IMR-90 (cell line): ENCODE measurements around the gene DRAP1. TPM values are rescaled to one million over a fixed set of nuclear protein-coding genes. Genes with fewer than 3 reads are reported as not detected.

Experiments used
- ATAC-seq: fragments of 200-7000 bp; cut with Tn5 transposase; 2 replicates; pipeline ENCODE4 v1.9.1; 2020; ENCODE audit warnings: low read depth, mild to moderate bottlenecking, moderate library complexity
- BruUV-seq: library from RNA; stranded (reverse); fragments of 400-500 nt; replicated peaks from 2 replicates; lab custom pipeline; 2021; lab: Mats Ljungman, UMichigan
- CTCF ChIA-PET: fragments of 300-600 bp; formaldehyde crosslinking; extraction: SDS; loops from one replicate; lab custom pipeline; 2021; ENCODE audit warnings: antibody characterized with exemption; lab: Yijun Ruan, JAX
- POLR2A ChIA-PET: fragments of 300-600 bp; sonication (Branson Sonifier 250); formaldehyde crosslinking; loops from one replicate; lab custom pipeline; 2022; ENCODE audit warnings: antibody characterized with exemption; ENCODE audit not compliant: unreplicated experiment; lab: Charles Lee
- DNase-seq: peaks from one replicate; pipeline ENCODE4 v3.0.0; 2013
- H2AFZ ChIP-seq: replicated peaks from 2 replicates; pipeline ENCODE3; 2013; ENCODE audit warnings: low read length, mild to moderate bottlenecking; ENCODE audit not compliant: poor library complexity
- H2AK5ac ChIP-seq: 2 replicates; pipeline ENCODE4 v1.6.1; 2013; ENCODE audit warnings: low read depth, low read length, inconsistent platforms
- H2AK9ac ChIP-seq: replicated peaks from 2 replicates; pipeline ENCODE3; 2013; ENCODE audit warnings: mild to moderate bottlenecking, low read depth, low read length, moderate library complexity; ENCODE audit not compliant: poor library complexity
- H2BK120ac ChIP-seq: 2 replicates; pipeline ENCODE4 v1.6.1; 2013; ENCODE audit warnings: low read depth, low read length, inconsistent platforms
- H2BK15ac ChIP-seq: 3 replicates; pipeline ENCODE4 v1.6.1; 2013; ENCODE audit warnings: low read depth, low read length, inconsistent platforms
- H2BK20ac ChIP-seq: 2 replicates; pipeline ENCODE4 v1.6.1; 2013; ENCODE audit warnings: low read depth, mild to moderate bottlenecking, inconsistent platforms, low read length, moderate library complexity
- H2BK5ac ChIP-seq: 2 replicates; pipeline ENCODE4 v1.6.1; 2013; ENCODE audit warnings: mild to moderate bottlenecking, low read depth, low read length, inconsistent platforms; ENCODE audit not compliant: poor library complexity, severe bottlenecking
- H3K14ac ChIP-seq: replicated peaks from 2 replicates; pipeline ENCODE4 v1.6.1; 2013; ENCODE audit warnings: low read depth, low read length, inconsistent platforms
- H3K18ac ChIP-seq: 2 replicates; pipeline ENCODE4 v1.6.1; 2013; ENCODE audit warnings: low read depth, low read length, control low read depth
- H3K23ac ChIP-seq: 2 replicates; pipeline ENCODE4 v1.6.1; 2013; ENCODE audit warnings: low read depth, low read length, inconsistent platforms
- H3K27ac ChIP-seq: 2 replicates; pipeline ENCODE4 v1.5.1; 2013; ENCODE audit warnings: mild to moderate bottlenecking, control low read depth, low read length; ENCODE audit not compliant: insufficient read depth
- H3K27me3 ChIP-seq: 2 replicates; pipeline ENCODE4 v1.6.1; 2013; ENCODE audit warnings: low read length; ENCODE audit not compliant: control insufficient read depth, insufficient read depth
- H3K36me3 ChIP-seq: 2 replicates; pipeline ENCODE4 v1.6.1; 2013; ENCODE audit warnings: low read length, mixed read lengths; ENCODE audit not compliant: control insufficient read depth, insufficient read depth
- H3K4ac ChIP-seq: 2 replicates; pipeline ENCODE4 v1.6.1; 2013; ENCODE audit warnings: low read depth, low read length, inconsistent platforms
- H3K4me1 ChIP-seq: 2 replicates; pipeline ENCODE4 v1.6.1; 2013; ENCODE audit warnings: low read length, mixed read lengths; ENCODE audit not compliant: control insufficient read depth, insufficient read depth
- H3K4me2 ChIP-seq: 2 replicates; pipeline ENCODE4 v1.6.1; 2013; ENCODE audit warnings: low read depth, mild to moderate bottlenecking, control low read depth, low read length, moderate library complexity
- H3K4me3 ChIP-seq: 2 replicates; pipeline ENCODE4 v1.5.1; 2013; ENCODE audit warnings: low read depth, mild to moderate bottlenecking, control low read depth, low read length, moderate library complexity; ENCODE audit not compliant: insufficient read depth
- H3K56ac ChIP-seq: 2 replicates; pipeline ENCODE4 v1.6.1; 2013; ENCODE audit warnings: low read length, inconsistent platforms; ENCODE audit not compliant: insufficient read depth; ENCODE audit errors: extremely low read depth
- H3K79me1 ChIP-seq, 2 experiments: 2 replicates each; pipeline ENCODE4 v1.6.1; 2013; ENCODE audit warnings: low read length in 2 of 2, inconsistent platforms in 1 of 2, low read depth in 1 of 2
- H3K9ac ChIP-seq: 2 replicates; pipeline ENCODE4 v1.6.1; 2013; ENCODE audit warnings: low read depth, low read length, control low read depth
- H3K9me1 ChIP-seq: 2 replicates; pipeline ENCODE4 v1.6.1; 2013; ENCODE audit warnings: low read length, inconsistent platforms; ENCODE audit not compliant: insufficient read depth
- H3K9me3 ChIP-seq: 2 replicates; pipeline ENCODE4 v1.6.1; 2013; ENCODE audit warnings: low read length; ENCODE audit not compliant: control insufficient read depth, insufficient read depth
- H4K20me1 ChIP-seq: 2 replicates; pipeline ENCODE4 v1.6.1; 2013; ENCODE audit warnings: low read length, inconsistent platforms; ENCODE audit not compliant: insufficient read depth
- H4K5ac ChIP-seq: 2 replicates; pipeline ENCODE4 v1.6.1; 2013; ENCODE audit warnings: mild to moderate bottlenecking, low read depth, low read length, control low read depth
- H4K8ac ChIP-seq, 2 experiments: 2 replicates each; pipeline ENCODE4 v1.6.1; 2013; ENCODE audit warnings: low read depth in 2 of 2, low read length in 2 of 2, control low read depth in 1 of 2, inconsistent platforms in 1 of 2
- H4K91ac ChIP-seq: 2 replicates; pipeline ENCODE4 v1.6.1; 2013; ENCODE audit warnings: low read depth, low read length, inconsistent platforms; ENCODE audit not compliant: insufficient read depth
- BHLHE40 ChIP-seq: fragments of 150-350 bp; IDR thresholded peaks from 2 replicates; pipeline ENCODE4 v1.6.1; 2016; ENCODE audit warnings: mild to moderate bottlenecking, low read depth, low read length
- CEBPB ChIP-seq: IDR thresholded peaks from 2 replicates; pipeline ENCODE4 v1.6.1; 2012; ENCODE audit warnings: low read depth, low read length, improper control_type of control experiment
- CHD1 ChIP-seq: IDR thresholded peaks from 2 replicates; pipeline ENCODE4 v1.6.1; 2012; ENCODE audit warnings: low read depth, low read length, improper control_type of control experiment
- CTCF ChIP-seq: conservative IDR thresholded peaks from 2 replicates; pipeline ENCODE4 v1.5.1; 2012; ENCODE audit warnings: mild to moderate bottlenecking, low read depth, low read length, improper control_type of control experiment
- ELK1 ChIP-seq: fragments of 150-350 bp; IDR thresholded peaks from 2 replicates; pipeline ENCODE4 v1.6.1; 2016; ENCODE audit warnings: low read depth, mild to moderate bottlenecking, low read length, moderate library complexity, borderline replicate concordance
- FOS ChIP-seq: fragments of 150-350 bp; IDR thresholded peaks from 2 replicates; pipeline ENCODE4 v1.6.1; 2016; ENCODE audit warnings: low read depth, low read length
- MAFK ChIP-seq: IDR thresholded peaks from 2 replicates; pipeline ENCODE4 v1.6.1; 2012; ENCODE audit warnings: low read depth, low read length, improper control_type of control experiment
- MXI1 ChIP-seq: IDR thresholded peaks from 2 replicates; pipeline ENCODE4 v1.6.1; 2012; ENCODE audit warnings: low read depth, mild to moderate bottlenecking, low read length, moderate library complexity, borderline replicate concordance
- NFE2L2 ChIP-seq: fragments of 150-350 bp; IDR thresholded peaks from 2 replicates; pipeline ENCODE4 v1.6.1; 2016; ENCODE audit warnings: low read depth, mild to moderate bottlenecking, low read length
- POLR2A ChIP-seq: IDR thresholded peaks from 2 replicates; pipeline ENCODE4 v1.6.1; 2012; ENCODE audit warnings: mild to moderate bottlenecking, low read depth, low read length
- RCOR1 ChIP-seq: IDR thresholded peaks from 2 replicates; pipeline ENCODE4 v1.6.1; 2012; ENCODE audit warnings: mild to moderate bottlenecking, low read length, improper control_type of control experiment; ENCODE audit not compliant: insufficient replicate concordance
- RFX5 ChIP-seq: IDR thresholded peaks from 2 replicates; pipeline ENCODE4 v1.8.0; 2012; ENCODE audit warnings: low read depth, mild to moderate bottlenecking, low read length, moderate library complexity
- USF2 ChIP-seq: fragments of 150-350 bp; IDR thresholded peaks from 2 replicates; pipeline ENCODE4 v1.6.1; 2017; ENCODE audit warnings: mild to moderate bottlenecking, antibody characterized with exemption, low read length, low read depth
- WGBS, 2 experiments: methylation state at CpG; one replicate each; pipeline versions ENCODE4 v1.1.5 to v1.1.7; 2013; ENCODE audit warnings: missing lambda C conversion rate in 2 of 2; ENCODE audit not compliant: insufficient read length in 1 of 2; ENCODE audit errors: extremely low coverage in 2 of 2; 5-methylcytosine and 5-hydroxymethylcytosine counted together
- dilution Hi-C: fragments of 300-500 bp; cut with HindIII; formaldehyde crosslinking; loops from one replicate; pipeline ENCODE4 v1.14.3; 2018; ENCODE audit warnings: low sequenced_read_pairs; ENCODE audit not compliant: unreplicated experiment
- in situ Hi-C: fragments of 300-500 bp; cut with MboI; formaldehyde crosslinking; loops from 3 replicates; pipeline ENCODE4 v1.14.3; 2019; ENCODE audit warnings: low sequenced_read_pairs, inconsistent platforms, mixed read lengths
- intact Hi-C: fragments of 100-400 bp; cut with micrococcal nuclease; formaldehyde crosslinking; loops from 2 replicates; pipeline ENCODE4 v1.10.0; 2022
- polyA plus RNA-seq, 3 experiments: library from polyadenylated mRNA; depleted of rRNA; stranded (reverse); fragments of >200 nt; gene quantifications; 2 replicates each; pipeline ENCODE4 v1.2.3, GENCODE V29; 2012; ENCODE audit warnings: low replicate concordance in 1 of 3
- total RNA-seq: library from RNA; depleted of rRNA; stranded (reverse); fragments of >200 nt; gene quantifications from 2 replicates; pipeline ENCODE4 v1.2.3, GENCODE V29; 2012

The DRAP1 gene
- total and polyA plus RNA-seq, 2 of the 4 experiments (the other 2 are of a cell fraction) = 237 to 344 TPM

- H2AFZ ChIP-seq = peak overlapping the region; percentile 68
- H2BK5ac ChIP-seq = peak overlapping the region; percentile 100
- H3K4me1 ChIP-seq = peaks cover 43% of the 10 kb centered on the region
- 10% methylated on average over 7 of the region's 14 CpGs; no CpG with 5 or more reads in 1 of the 2 experiments for WGBS, 2 experiments
- H3K27ac ChIP-seq = peak overlapping the region; percentile 88
- dilution Hi-C loops = no loop called here
- peak overlapping the region; percentile 98 for H2AK5ac ChIP-seq
- peak overlapping the region; percentile 95 for H2AK9ac ChIP-seq
- H3K4me2 ChIP-seq = peak overlapping the region; percentile 25; the same call in 1 of the 2 replicates
- H4K20me1 ChIP-seq = no peaks in the 10 kb centered on the region
- peak overlapping the region; percentile 100 for H2BK120ac ChIP-seq
- DNase-seq (peak; percentile 87), ATAC-seq (peak; percentile 15)
- H3K79me1 ChIP-seq = peaks cover 25 to 82% of the 10 kb centered on the region in 2 experiments; a peak in 3 of 4 replicates
- no peaks in the 10 kb centered on the region for H3K27me3 ChIP-seq
- peak overlapping the region; percentile 58 for H3K9ac ChIP-seq
- no peaks in the 10 kb centered on the region for H3K9me3 ChIP-seq
- peak overlapping the region; percentile 93 for H2BK20ac ChIP-seq
- H3K4me3 ChIP-seq = no peak overlapping the region
- intact Hi-C loops = loop anchor here (1.0 kb wide), 1 partner anchor 9 kb away; no protein-coding TSS in a partner anchor
- peaks cover 3% of the 10 kb centered on the region for H3K36me3 ChIP-seq
- H3K23ac ChIP-seq = peak overlapping the region; percentile 90
- ChIA-PET POLR2A (interaction anchor here (0.5 to 1.7 kb wide), 3 partner anchors 9 to 21 kb away, joined by 3 to 7 read pairs (median 6); partner anchors contain the start of gene CCDC85B), CTCF (interaction anchor here (1.2 kb wide), 1 partner anchor 22 kb away, joined by 3 read pairs; the partner anchor contains the start of gene CCDC85B)
- H3K14ac ChIP-seq = peak overlapping the region; percentile 95
- H4K5ac ChIP-seq = peak overlapping the region; percentile 85
- H2BK15ac ChIP-seq = peak overlapping the region; percentile 100
- H3K4ac ChIP-seq = peak overlapping the region; percentile 100
- peak overlapping the region; percentile 73 for H3K18ac ChIP-seq
- peaks cover 34% of the 10 kb centered on the region for H3K9me1 ChIP-seq
- H3K56ac ChIP-seq = peak overlapping the region; percentile 94
- peak overlapping the region; percentile 99 for H4K91ac ChIP-seq
- no TSS peak for BruUV-seq
- H4K8ac ChIP-seq = peak overlapping the region; percentile 99
- in situ Hi-C loops = no loop called here
- no peak for TF ChIP-seq RCOR1
- peak; percentile 1; the same call in 1 of the 2 replicates for TF ChIP-seq FOS
- TF ChIP-seq CTCF = peak; percentile 46
- no peak for TF ChIP-seq ELK1
- TF ChIP-seq USF2 = peak; percentile 73
- peak; percentile 88 for TF ChIP-seq RFX5
- TF ChIP-seq MAFK = no peak
- TF ChIP-seq BHLHE40 = no peak
- TF ChIP-seq MXI1 = 0 out of 2 replicates have a peak, but pooled peaks have one; percentile 44
- TF ChIP-seq POLR2A = peak; percentile 68
- no peak for TF ChIP-seq CEBPB
- no peak for TF ChIP-seq CHD1
- TF ChIP-seq NFE2L2 = no peak
These were observed 7.3 kb upstream of the DRAP1 start for GRCh38 chr11:65911682-65912568.
